Endothelial cell of umbilical vein (primary cell): Measurements from ENCODE around the gene CBL. TPM values are rescaled to one million over a fixed set of nuclear protein-coding genes. Genes with fewer than 3 reads are reported as not detected.

Experiments
- BruUV-seq: library from RNA; stranded (reverse); fragments of 400-500 nt; replicated peaks from 2 replicates; lab custom pipeline; 2021; lab: Mats Ljungman, UMichigan
- CTCF ChIA-PET: fragments of 300-600, 350-600 bp; sonication (Branson Sonifier 250); formaldehyde crosslinking; loops from one replicate; lab custom pipeline; 2021; ENCODE audit warnings: antibody characterized with exemption, inconsistent platforms; lab: Charles Lee
- POLR2A ChIA-PET: fragments of 300-600, 350-600 bp; sonication (Branson Sonifier 250); formaldehyde crosslinking; loops from one replicate; lab custom pipeline; 2021; ENCODE audit warnings: antibody characterized with exemption, inconsistent platforms; lab: Charles Lee
- DNase-seq: peaks from one replicate; pipeline ENCODE4 v3.0.0-alpha.2; 2011; ENCODE audit warnings: low read depth, low spot score
- FAIRE-seq: peaks from 2 replicates; lab custom pipeline; 2011; peaks lifted over from hg19 to GRCh38; lab: Jason Lieb, UNC
- H2AFZ ChIP-seq: 2 replicates; pipeline ENCODE4 v1.6.0; 2012; ENCODE audit warnings: low read depth, low read length, control low read depth, inconsistent platforms
- H3K27ac ChIP-seq: 2 replicates; pipeline ENCODE4 v1.5.1; 2011; ENCODE audit warnings: low read depth, mild to moderate bottlenecking, control low read depth, low read length, moderate library complexity; ENCODE audit not compliant: insufficient read depth
- H3K27me3 ChIP-seq, 2 experiments: 2 replicates each; pipeline versions ENCODE4 v1.6.0 to v1.6.1; 2011; ENCODE audit warnings: low read length in 2 of 2, mixed read lengths in 1 of 2; ENCODE audit not compliant: control insufficient read depth in 2 of 2, insufficient read depth in 2 of 2
- H3K36me3 ChIP-seq, 2 experiments: 2 replicates in 1 of 2; 3 replicates in 1 of 2; pipeline ENCODE4 v1.5.1; 2011; ENCODE audit warnings: low read length in 2 of 2, mild to moderate bottlenecking in 1 of 2, moderate library complexity in 1 of 2; ENCODE audit not compliant: control insufficient read depth in 2 of 2, insufficient read depth in 2 of 2; ENCODE audit errors: extremely low read depth in 1 of 2
- H3K4me1 ChIP-seq: 3 replicates; pipeline ENCODE4 v1.5.1; 2011; ENCODE audit warnings: mild to moderate bottlenecking, low read length; ENCODE audit not compliant: control insufficient read depth, insufficient read depth; ENCODE audit errors: extremely low read depth
- H3K4me2 ChIP-seq: 2 replicates; pipeline ENCODE4 v1.6.1; 2011; ENCODE audit warnings: low read length, control low read depth, mixed read lengths; ENCODE audit not compliant: insufficient read depth
- H3K4me3 ChIP-seq, 3 experiments: fragments of 200-600 bp in 1 of 3; sonication (generic), shearing (Covaris generic) in 1 of 3; replicated peaks in 1 of 3; 2 replicates each; pipeline ENCODE4 v1.5.1; 2011 to 2016; ENCODE audit warnings: control low read depth in 3 of 3, low read length in 3 of 3, mild to moderate bottlenecking in 2 of 3, inconsistent platforms in 1 of 3, low read depth in 1 of 3, moderate library complexity in 1 of 3; ENCODE audit not compliant: insufficient read depth in 1 of 3
- H3K79me2 ChIP-seq: 2 replicates; pipeline ENCODE4 v1.6.0; 2012; ENCODE audit warnings: low read length, inconsistent platforms; ENCODE audit not compliant: control insufficient read depth, insufficient read depth
- H3K9ac ChIP-seq: replicated peaks from 2 replicates; pipeline ENCODE3; 2011; ENCODE audit warnings: low read length, control low read depth; ENCODE audit not compliant: insufficient read depth; ENCODE audit errors: extremely low read depth
- H3K9me1 ChIP-seq: replicated peaks from 3 replicates; pipeline ENCODE4 v1.6.0; 2011; ENCODE audit warnings: mild to moderate bottlenecking, low read length; ENCODE audit not compliant: control insufficient read depth, insufficient read depth; ENCODE audit errors: extremely low read depth
- H3K9me3 ChIP-seq: replicated peaks from 2 replicates; pipeline ENCODE4 v1.5.1; 2012; ENCODE audit warnings: low read length, inconsistent platforms; ENCODE audit not compliant: control insufficient read depth, insufficient read depth
- H4K20me1 ChIP-seq: replicated peaks from 2 replicates; pipeline ENCODE3; 2011; ENCODE audit warnings: mild to moderate bottlenecking, low read length; ENCODE audit not compliant: control insufficient read depth, insufficient read depth; ENCODE audit errors: extremely low read depth
- CTCF ChIP-seq, 2 donors: IDR thresholded peaks; 1 replicate in 1 of 2; 2 replicates in 1 of 2; pipeline ENCODE4 v1.5.1; 2011; ENCODE audit warnings: low read length in 2 of 2, mild to moderate bottlenecking in 2 of 2, moderate library complexity in 2 of 2, control low read depth in 1 of 2, inconsistent platforms in 1 of 2, low read depth in 1 of 2; ENCODE audit not compliant: insufficient read depth in 1 of 2; ENCODE audit errors: extremely low read depth in 1 of 2
- EZH2 ChIP-seq: IDR thresholded peaks from 2 replicates; pipeline ENCODE4 v1.6.1; 2012; ENCODE audit warnings: borderline replicate concordance, low read depth, mild to moderate bottlenecking, moderate library complexity, low read length, inconsistent platforms; ENCODE audit not compliant: severe bottlenecking
- FOS ChIP-seq: IDR thresholded peaks from 2 replicates; pipeline ENCODE4 v1.6.1; 2011; ENCODE audit warnings: mild to moderate bottlenecking, low read length, moderate library complexity, borderline replicate concordance; ENCODE audit not compliant: insufficient read depth
- GATA2 ChIP-seq: IDR thresholded peaks from 2 replicates; pipeline ENCODE4 v1.7.0; 2011; ENCODE audit warnings: low read depth, mild to moderate bottlenecking, moderate library complexity, mixed read lengths, low read length; ENCODE audit not compliant: insufficient read length, insufficient read depth
- JUN ChIP-seq: IDR thresholded peaks from 2 replicates; pipeline ENCODE4 v1.6.1; 2011; ENCODE audit warnings: borderline replicate concordance, low read depth; ENCODE audit not compliant: insufficient read length, insufficient read depth
- MAX ChIP-seq: IDR thresholded peaks from 2 replicates; pipeline ENCODE4 v1.6.1; 2011; ENCODE audit not compliant: insufficient read depth, insufficient read length
- MYC ChIP-seq: IDR thresholded peaks from one replicate; pipeline ENCODE4 v1.6.1; 2011; ENCODE audit warnings: mild to moderate bottlenecking, low read depth, low read length
- POLR2A ChIP-seq: IDR thresholded peaks from 2 replicates; pipeline ENCODE4 v1.6.1; 2012; ENCODE audit warnings: low read depth, mild to moderate bottlenecking, control low read depth, low read length
- POLR2AphosphoS5 ChIP-seq: IDR thresholded peaks from 2 replicates; pipeline ENCODE4 v1.6.1; 2012; ENCODE audit warnings: low read depth, mild to moderate bottlenecking, control low read depth, low read length, moderate library complexity; ENCODE audit not compliant: insufficient read depth
- dilution Hi-C: fragments of 300-500 bp; cut with MboI; formaldehyde crosslinking; loops from one replicate; pipeline ENCODE4 v1.15.0; 2019; ENCODE audit warnings: low sequenced_read_pairs; ENCODE audit not compliant: extremely low pct_ligation_motif_present
- intact Hi-C: fragments of 100-400 bp; cut with micrococcal nuclease; formaldehyde crosslinking; loops from one replicate; pipeline ENCODE4 v1.10.0; 2022
- polyA plus RNA-seq, 4 experiments: library from polyadenylated mRNA; depleted of rRNA in 3 of 4; stranded (reverse) in 3 of 4; unstranded in 1 of 4; fragments of >200 nt; gene quantifications; 2 replicates each; pipeline versions ENCODE4 v1.2.1 to v1.2.3, GENCODE V29; 2011 to 2012; ENCODE audit warnings: missing spikeins in 1 of 4
- total RNA-seq: library from RNA; stranded (reverse); gene quantifications from 2 replicates; pipeline ENCODE4 v1.2.3, GENCODE V29; 2021

CBL gene
- total and polyA plus RNA-seq, 2 donors (not counting 3 experiments of a cell fraction or from before 2014, with no cell fraction given), result 15.5 to 41.5 TPM

- Histone ChIP-seq H3K79me2 (no peaks in the 10 kb centered on the region), H3K9ac (no peak overlapping the region), H3K9me3 (no peaks in the 10 kb centered on the region), H3K36me3 (no peaks in the 10 kb centered on the region), H4K20me1 (no peaks in the 10 kb centered on the region), H3K27me3 (peaks cover 0 to 1% of the 10 kb centered on the region in 2 experiments), H3K4me3 (no peak overlapping the region), H3K4me2 (no peak overlapping the region), H3K4me1 (no peaks in the 10 kb centered on the region), H3K9me1 (no peaks in the 10 kb centered on the region), H2AFZ (no peak overlapping the region), H3K27ac (no peak overlapping the region)
- intact Hi-C loops (no loop called here), dilution Hi-C loops (no loop called here)
- FAIRE-seq (no peak), DNase-seq (no peak)
- ChIA-PET CTCF (interaction anchor here (0.6 to 1.5 kb wide), 7 partner anchors 9 to 36 kb away, joined by 3 to 4 read pairs (median 3); no protein-coding TSS in a partner anchor), POLR2A (no interaction called here)
- TF ChIP-seq FOS (no peak), JUN (no peak), CTCF (IDR thresholded peaks at IDR 0.05; ENCODE audit: extremely low read depth in 1 of 2, insufficient read depth in 1 of 2, low read depth in 1 of 2, low read length in 2 of 2) (no peak), GATA2 (no peak), POLR2A (no peak), POLR2AphosphoS5 (no peak), MYC (no peak), EZH2 (no peak), MAX (no peak)
- BruUV-seq, result no TSS peak
Observed at GRCh38 chr11:119160151-119160550, 46.0 kb upstream of the CBL start.
